Loucy (cell line): ENCODE results near the gene C11orf52.

ENCODE experiments used
- H2AFZ ChIP-seq: fragments of 200-600 bp; sonication (generic); 2 replicates; pipeline ENCODE4 v1.6.0; 2016; ENCODE audit warnings: antibody characterized with exemption, mild to moderate bottlenecking, low read length, moderate library complexity
- H3F3A ChIP-seq: fragments of 200-600 bp; 2 replicates; pipeline ENCODE4 v1.6.0; 2016; ENCODE audit warnings: antibody characterized with exemption, low read depth, mild to moderate bottlenecking
- H3K27me3 ChIP-seq: fragments of 200-600 bp; sonication (generic); 2 replicates; pipeline ENCODE4 v1.6.1; 2014; ENCODE audit warnings: low read length, mild to moderate bottlenecking; ENCODE audit not compliant: insufficient read depth, poor library complexity, severe bottlenecking
- H3K36me3 ChIP-seq: fragments of 200-600 bp; sonication (generic); 2 replicates; pipeline ENCODE4 v1.6.1; 2016; ENCODE audit warnings: low read length; ENCODE audit not compliant: insufficient read depth
- H3K4me1 ChIP-seq: fragments of 200-600 bp; sonication (generic); 2 replicates; pipeline ENCODE4 v1.5.1; 2014; ENCODE audit warnings: low read length, mild to moderate bottlenecking; ENCODE audit not compliant: insufficient read depth, poor library complexity, severe bottlenecking
- H3K4me2 ChIP-seq: fragments of 200-600 bp; sonication (generic); 2 replicates; pipeline ENCODE4 v1.6.0; 2014; ENCODE audit warnings: antibody characterized with exemption, low read length, low read depth, mild to moderate bottlenecking; ENCODE audit not compliant: poor library complexity, severe bottlenecking
- H3K4me3 ChIP-seq: fragments of 200-600 bp; sonication (generic); 2 replicates; pipeline ENCODE4 v1.5.1; 2014; ENCODE audit warnings: low read length, mild to moderate bottlenecking, mixed read lengths; ENCODE audit not compliant: poor library complexity, severe bottlenecking
- H3K79me2 ChIP-seq: fragments of 200-600 bp; sonication (generic); 2 replicates; pipeline ENCODE4 v1.6.1; 2014; ENCODE audit warnings: low read length; ENCODE audit not compliant: insufficient read depth
- H3K9ac ChIP-seq: fragments of 200-600 bp; sonication (generic); 2 replicates; pipeline ENCODE4 v1.6.0; 2014; ENCODE audit warnings: mild to moderate bottlenecking, low read depth, low read length, moderate library complexity; ENCODE audit not compliant: poor library complexity, severe bottlenecking
- H3K9me2 ChIP-seq: fragments of 200-600 bp; sonication (generic); replicated peaks from 2 replicates; pipeline ENCODE4 v1.6.1; 2016; ENCODE audit warnings: low read depth, low read length, mixed read lengths
- H3K9me3 ChIP-seq: fragments of 200-600 bp; sonication (generic); 2 replicates; pipeline ENCODE4 v1.6.1; 2014; ENCODE audit warnings: mild to moderate bottlenecking, antibody characterized with exemption, low read length, low read depth; ENCODE audit not compliant: insufficient read depth
- H4K20me1 ChIP-seq: fragments of 200-600 bp; sonication (generic); 2 replicates; pipeline ENCODE4 v1.6.0; 2014; ENCODE audit warnings: antibody characterized with exemption, low read length, mild to moderate bottlenecking; ENCODE audit not compliant: insufficient read depth, poor library complexity, severe bottlenecking
- CTCF ChIP-seq: fragments of 200-600 bp; sonication (generic); conservative IDR thresholded peaks from 2 replicates; pipeline ENCODE4 v1.5.1; 2014; ENCODE audit warnings: mild to moderate bottlenecking, antibody characterized with exemption, low read length
- EZH2phosphoT487 ChIP-seq: fragments of 200-600 bp; IDR thresholded peaks from 2 replicates; pipeline ENCODE4 v1.6.1; 2018; ENCODE audit warnings: antibody characterized with exemption, mild to moderate bottlenecking, moderate library complexity, borderline replicate concordance

C11orf52 gene

GRCh38 chr11:111961389-111962300 is 42.9 kb downstream of the C11orf52 start:
- Histone ChIP-seq H3K9me3 (no peaks in the 10 kb centered on the region), H3K36me3 (no peaks in the 10 kb centered on the region), H4K20me1 (no peaks in the 10 kb centered on the region), H3F3A (no peaks in the 10 kb centered on the region), H3K9me2 (no peaks in the 10 kb centered on the region), H3K4me3 (no peak overlapping the region), H3K9ac (no peak overlapping the region), H3K4me2 (no peak overlapping the region), H2AFZ (no peak overlapping the region), H3K79me2 (no peaks in the 10 kb centered on the region), H3K4me1 (no peaks in the 10 kb centered on the region), H3K27me3 (no peaks in the 10 kb centered on the region)
- no peak for TF ChIP-seq CTCF
- TF ChIP-seq EZH2phosphoT487, result no peak

GRCh38 chr11:111963931-111964340 is 45.2 kb downstream of the C11orf52 start:
- H3K4me1 ChIP-seq, result no peaks in the 10 kb centered on the region
- no peak overlapping the region for H3K4me2 ChIP-seq
- no peak overlapping the region for H2AFZ ChIP-seq

GRCh38 chr11:111966678-111967077 is 48.0 kb downstream of the C11orf52 start:
- H3K4me2 ChIP-seq, result no peak overlapping the region
- H3K79me2 ChIP-seq, result no peaks in the 10 kb centered on the region
- no peaks in the 10 kb centered on the region for H3F3A ChIP-seq
- no peaks in the 10 kb centered on the region; the same call in 1 of the 2 replicates for H3K36me3 ChIP-seq
- no peaks in the 10 kb centered on the region for H3K9me2 ChIP-seq
- H3K9me3 ChIP-seq, result no peaks in the 10 kb centered on the region
- H3K4me1 ChIP-seq, result no peaks in the 10 kb centered on the region
- H3K4me3 ChIP-seq, result no peak overlapping the region
- no peak overlapping the region for H3K9ac ChIP-seq
- H4K20me1 ChIP-seq, result no peaks in the 10 kb centered on the region
- no peaks in the 10 kb centered on the region for H3K27me3 ChIP-seq
- no peak overlapping the region for H2AFZ ChIP-seq
- no peak for TF ChIP-seq CTCF
- no peak for TF ChIP-seq EZH2phosphoT487

More at GRCh38 chr11:111963931-111964340, 45.2 kb downstream of the C11orf52 start:
- H3K9ac ChIP-seq, result no peak overlapping the region
- H3K9me3 ChIP-seq, result no peaks in the 10 kb centered on the region
- no peaks in the 10 kb centered on the region for H3K9me2 ChIP-seq
- TF ChIP-seq EZH2phosphoT487, result no peak
- TF ChIP-seq CTCF, result no peak
- no peaks in the 10 kb centered on the region for H3F3A ChIP-seq
- no peaks in the 10 kb centered on the region for H3K27me3 ChIP-seq
- H3K36me3 ChIP-seq, result no peaks in the 10 kb centered on the region; the same call in 1 of the 2 replicates
- no peaks in the 10 kb centered on the region for H4K20me1 ChIP-seq
- no peaks in the 10 kb centered on the region for H3K79me2 ChIP-seq
- H3K4me3 ChIP-seq, result no peak overlapping the region
